Stimulated activated CD4-positive, alpha-beta T cell treated with anti-CD3 and anti-CD28 coated beads, Interleukin-15, amount 100 ng/mL, for 24 hours (primary cell): ENCODE results near the gene RPL36AL.
"Not testable (repeated sequence)": the region's sequence is repeated elsewhere in the genome, so short reads cannot be mapped to it uniquely, and the experiment has no call there.

Experiments
- DNase-seq: peaks from one replicate; pipeline ENCODE4 v3.0.0-alpha.2; 2020

RPL36AL gene

GRCh38 chr14:49619273-49619672, 1.2 kb downstream of the RPL36AL start:
- DNase-seq, result not testable (repeated sequence)

GRCh38 chr14:49617852-49618519, 2.4 kb downstream of the RPL36AL start:
- DNase-seq, result no peak

- DNase-seq, result no peak
Observed at GRCh38 chr14:49615776-49616175, 4.7 kb downstream of the RPL36AL start.

GRCh38 chr14:49614196-49614595, 6.2 kb downstream of the RPL36AL start:
- no peak for DNase-seq

- DNase-seq, result no peak
Observed at GRCh38 chr14:49612671-49613070, 7.8 kb downstream of the RPL36AL start.

GRCh38 chr14:49612251-49612650, 8.2 kb downstream of the RPL36AL start:
- no peak for DNase-seq

GRCh38 chr14:49607583-49607982, 12.8 kb downstream of the RPL36AL start:
- DNase-seq, result no peak

- peak; percentile 88 for DNase-seq
Observed at GRCh38 chr14:49598485-49599300, 21.7 kb downstream of the RPL36AL start, which contains the start of gene LRR1. LRR1 (plus strand) TSS chr14:49598940; CDS start chr14:49599021, 81 bp downstream.

- peak; percentile 44 for DNase-seq
Observed at GRCh38 chr14:49598189-49598484, 22.3 kb downstream of the RPL36AL start.

GRCh38 chr14:49594347-49595091, 25.9 kb downstream of the RPL36AL start:
- no peak for DNase-seq

- DNase-seq, result no peak
Observed at GRCh38 chr14:49593016-49593415, 27.4 kb downstream of the RPL36AL start.

GRCh38 chr14:49589387-49589786, 31.0 kb downstream of the RPL36AL start:
- DNase-seq, result no peak

GRCh38 chr14:49586673-49587460, 33.6 kb downstream of the RPL36AL start:
- peak; percentile 75 for DNase-seq

- peak; percentile 96 for DNase-seq
Observed at GRCh38 chr14:49585803-49586672, 34.4 kb downstream of the RPL36AL start, which contains the start of gene RPS29. RPS29 (minus strand) TSS chr14:49586380; CDS start chr14:49586346, 34 bp downstream.

- DNase-seq, result peak; percentile 50
Observed at GRCh38 chr14:49584981-49585640, 35.3 kb downstream of the RPL36AL start.

GRCh38 chr14:49584058-49584457, 36.4 kb downstream of the RPL36AL start:
- peak; percentile 15 for DNase-seq

- DNase-seq, result no peak
Observed at GRCh38 chr14:49583629-49584028, 36.8 kb downstream of the RPL36AL start.

GRCh38 chr14:49582113-49582977, 38.1 kb downstream of the RPL36AL start:
- DNase-seq, result peak; percentile 14

GRCh38 chr14:49581209-49582112, 39.0 kb downstream of the RPL36AL start:
- peak; percentile 27 for DNase-seq
